K562 (cell line): Measurements from ENCODE around the gene INSM2.

Source experiments
- CHD2 ChIP-seq: IDR thresholded peaks from 2 replicates; pipeline ENCODE4 v1.6.1; 2011; ENCODE audit warnings: low read depth, low read length
- HCFC1 ChIP-seq: IDR thresholded peaks from 2 replicates; pipeline ENCODE4 v1.6.1; 2012; ENCODE audit warnings: low read depth, low read length, improper control_type of control experiment
- RAD21 ChIP-seq, 2 experiments: fragments of 250-450 bp in 1 of 2; fragments of 450-650 bp in 1 of 2; sonication (Bioruptor Pico) in 1 of 2; formaldehyde crosslinking in 1 of 2; IDR thresholded peaks in 1 of 2; conservative IDR thresholded peaks in 1 of 2; 2 replicates each; pipeline versions ENCODE4 v1.4.0 to v1.8.0; 2020 to 2022; ENCODE audit warnings: mild to moderate bottlenecking in 2 of 2, moderate library complexity in 1 of 2
- RB1 ChIP-seq: fragments of 450-650 bp; IDR thresholded peaks from 2 replicates; pipeline ENCODE4 v1.6.1; 2017; ENCODE audit warnings: low read depth, mild to moderate bottlenecking
- THAP7 ChIP-seq: fragments of 250-450 bp; sonication (Bioruptor Pico); IDR thresholded peaks from 2 replicates; pipeline ENCODE4 v1.5.0; 2021

GRCh38 chr14:35533357-35534207, at the start of gene INSM2:
- TF ChIP-seq RAD21 (CRISPR knock-in tag; conservative IDR thresholded peaks at IDR 0.05 in 1 of 2, IDR thresholded peaks at IDR 0.05 in 1 of 2) (no peak), HCFC1 (no peak), THAP7 (CRISPR knock-in tag) (no peak), CHD2 (no peak), RB1 (no peak)
